K562 (cell line): ENCODE results near the gene YOD1. TPM values are rescaled to one million over a fixed set of nuclear protein-coding genes. Genes with fewer than 3 reads are reported as not detected.

Experiments
- ARID4B ChIP-seq: sonication (generic); formaldehyde crosslinking; IDR thresholded peaks from 2 replicates; pipeline ENCODE4 v1.8.0; 2022; ENCODE audit warnings: mild to moderate bottlenecking, missing genetic modification reagents
- CREBBP ChIP-seq: IDR thresholded peaks from one replicate; pipeline ENCODE4 v1.6.1; 2012; ENCODE audit warnings: low read depth, mild to moderate bottlenecking, control low read depth, inconsistent platforms, low read length
- ETS1 ChIP-seq: conservative IDR thresholded peaks from 2 replicates; pipeline ENCODE4 v1.6.1; 2011; ENCODE audit warnings: low read depth, mild to moderate bottlenecking, low read length; ENCODE audit not compliant: control insufficient read depth
- FOXA1 ChIP-seq: fragments of 450-650 bp; IDR thresholded peaks from 2 replicates; pipeline ENCODE4 v1.6.1; 2016; ENCODE audit warnings: mild to moderate bottlenecking, borderline replicate concordance
- ILK ChIP-seq: fragments of 450-650 bp; IDR thresholded peaks from 2 replicates; pipeline ENCODE4 v1.6.1; 2016; ENCODE audit warnings: missing genetic modification characterization, low read depth, mild to moderate bottlenecking, missing compliant biosample characterization, moderate library complexity, borderline replicate concordance
- NCOA6 ChIP-seq: fragments of 450-650 bp; IDR thresholded peaks from 2 replicates; pipeline ENCODE4 v1.6.1; 2017; ENCODE audit warnings: mild to moderate bottlenecking
- NFYB ChIP-seq: IDR thresholded peaks from 2 replicates; pipeline ENCODE4 v1.6.1; 2011; ENCODE audit warnings: mild to moderate bottlenecking, moderate library complexity; ENCODE audit not compliant: insufficient read length; ENCODE audit errors: extremely low read depth
- NR0B1 ChIP-seq: fragments of 450-650 bp; IDR thresholded peaks from one replicate; pipeline ENCODE4 v1.6.1; 2018; ENCODE audit warnings: mild to moderate bottlenecking, moderate library complexity; ENCODE audit not compliant: partially characterized antibody
- RBBP5 ChIP-seq: fragments of 200-600 bp; sonication (generic); IDR thresholded peaks from 2 replicates; pipeline ENCODE4 v1.6.1; 2012; ENCODE audit warnings: borderline replicate concordance, mild to moderate bottlenecking, low read length, control low read depth, inconsistent platforms; ENCODE audit not compliant: insufficient read depth, poor library complexity, severe bottlenecking
- RBM14 ChIP-seq: fragments of 200-400 bp; formaldehyde crosslinking; IDR thresholded peaks from 2 replicates; pipeline ENCODE4 v1.6.1; 2018; ENCODE audit warnings: low read depth, mild to moderate bottlenecking, low read length, moderate library complexity, borderline replicate concordance; ENCODE audit not compliant: insufficient read depth
- SMAD4 ChIP-seq: fragments of 250-450 bp; sonication (Bioruptor Pico); conservative IDR thresholded peaks from 2 replicates; pipeline ENCODE4 v1.8.0; 2021; ENCODE audit warnings: inconsistent platforms, mild to moderate bottlenecking, moderate library complexity
- SREBF2 ChIP-seq: sonication (generic); formaldehyde crosslinking; IDR thresholded peaks from 2 replicates; pipeline ENCODE4 v1.4.0; 2020; ENCODE audit warnings: mild to moderate bottlenecking, missing genetic modification reagents
- STAG1 ChIP-seq: sonication (generic); formaldehyde crosslinking; IDR thresholded peaks from 2 replicates; pipeline ENCODE4 v1.5.0; 2020; ENCODE audit warnings: missing genetic modification reagents, borderline replicate concordance
- TEAD4 ChIP-seq, 2 experiments: sonication (generic) in 1 of 2; formaldehyde crosslinking in 1 of 2; IDR thresholded peaks; 2 replicates each; pipeline versions ENCODE4 v1.6.1 to v1.8.0; 2012 to 2022; ENCODE audit warnings: borderline replicate concordance in 1 of 2, inconsistent platforms in 1 of 2, low read length in 1 of 2, mild to moderate bottlenecking in 1 of 2, missing genetic modification reagents in 1 of 2
- ZBTB1 ChIP-seq: sonication (generic); formaldehyde crosslinking; IDR thresholded peaks from 2 replicates; pipeline ENCODE4 v1.8.1; 2023; ENCODE audit warnings: missing genetic modification reagents, low read depth, mild to moderate bottlenecking, borderline replicate concordance
- ZNF277 ChIP-seq: fragments of 250-450 bp; sonication (Bioruptor Pico); IDR thresholded peaks from 2 replicates; pipeline ENCODE4 v1.8.0; 2022; ENCODE audit warnings: inconsistent platforms, mild to moderate bottlenecking, moderate library complexity, borderline replicate concordance
- polyA plus RNA-seq, 8 experiments: library from polyadenylated mRNA; depleted of rRNA in 4 of 8; stranded (reverse) in 5 of 8; unstranded in 3 of 8; fragments of >200 nt; fragmentation: Nextera tagmentation in 2 of 8; fragmentation: Illumina TruSeq in 1 of 8; extraction: Ambion mirVana in 2 of 8; extraction: Trizol in 1 of 8; gene quantifications; 2 replicates each; pipeline versions ENCODE4 v1.2.1 to v1.2.3, GENCODE V29; 2011 to 2014; ENCODE audit warnings: inconsistent platforms in 1 of 8, missing spikeins in 1 of 8
- total RNA-seq, 7 experiments: library from RNA; depleted of rRNA in 6 of 7; stranded (reverse); fragments of >200 nt in 6 of 7; fragmentation: Illumina TruSeq in 2 of 7; extraction: Trizol in 2 of 7; gene quantifications; 2 replicates each; pipeline versions ENCODE4 v1.2.1 to v1.2.3, GENCODE V29; 2011 to 2021; ENCODE audit warnings: low replicate concordance in 1 of 7

Gene YOD1
- total and polyA plus RNA-seq, 9 of the 15 experiments (the other 6 are each of a cell fraction or from before 2014, with no cell fraction given), result 18.2 to 78.1 (median 46.9) TPM

- TF ChIP-seq ARID4B, result peak; percentile 73
- TF ChIP-seq STAG1 (CRISPR knock-in tag), result no peak
- peak; percentile 71; the same call in 1 of the 2 replicates for TF ChIP-seq SREBF2 (CRISPR knock-in tag)
- peak; percentile 100 for TF ChIP-seq SMAD4 (CRISPR knock-in tag)
- TF ChIP-seq NR0B1, result no peak
- peak; percentile 54; the same call in 1 of the 2 replicates for TF ChIP-seq NCOA6
- peak; percentile 28 for TF ChIP-seq NFYB
- peak; percentile 95 for TF ChIP-seq ETS1
- TF ChIP-seq ILK, result peak; percentile 73; the same call in 1 of the 2 replicates
- peak; percentile 82 for TF ChIP-seq RBBP5
- TF ChIP-seq ZBTB1, result peak; percentile 36; the same call in 1 of the 2 replicates
- no peak for TF ChIP-seq RBM14
- TF ChIP-seq ZNF277, result no peak
- no peak for TF ChIP-seq FOXA1
- TF ChIP-seq TEAD4 (IDR thresholded peaks at IDR 0.05; ENCODE audit: low read length), result peak; percentile 99
- TF ChIP-seq TEAD4 (CRISPR knock-in tag; IDR thresholded peaks at IDR 0.05; ENCODE audit: borderline replicate concordance), result no peak; the same call in 1 of the 2 replicates
- no peak for TF ChIP-seq CREBBP
Observed at GRCh38 chr1:207024202-207025145, 26.5 kb downstream of the YOD1 start (continued).
